GM12878 (cell line): Measurements from ENCODE around the gene SLC6A17. TPM values are rescaled to one million over a fixed set of nuclear protein-coding genes. Genes with fewer than 3 reads are reported as not detected.

Experiments
- ATAC-seq: fragments of 200-7000 bp; cut with Tn5 transposase; 3 replicates; pipeline ENCODE4 v1.9.1; 2020; ENCODE audit warnings: mild to moderate bottlenecking, moderate library complexity
- BruUV-seq: library from RNA; stranded (reverse); fragments of 400-500 nt; replicated peaks from 2 replicates; lab custom pipeline; 2021; lab: Mats Ljungman, UMichigan
- CTCF ChIA-PET: fragments of 300-600 bp; sonication (Branson Sonifier 250); formaldehyde crosslinking; extraction: SDS; loops from one replicate; lab custom pipeline; 2021; ENCODE audit warnings: inconsistent platforms; lab: Yijun Ruan, JAX
- POLR2A ChIA-PET: fragments of 350-600 bp; formaldehyde crosslinking; extraction: SDS; loops from one replicate; lab custom pipeline; 2021; ENCODE audit warnings: inconsistent platforms; lab: Charles Lee
- RAD21 ChIA-PET: fragments of 300-600 bp; sonication (Branson Sonifier 250); formaldehyde crosslinking; loops from one replicate; lab custom pipeline; 2023; ENCODE audit warnings: antibody characterized with exemption; ENCODE audit not compliant: unreplicated experiment; lab: Charles Lee
- SMC1A ChIA-PET: fragments of 300-600 bp; sonication (Branson Sonifier 250); formaldehyde crosslinking; loops from one replicate; lab custom pipeline; 2023; ENCODE audit not compliant: unreplicated experiment, uncharacterized antibody; lab: Charles Lee
- DNase-seq: peaks from one replicate; pipeline ENCODE4 v3.0.0-alpha.2; 2011; ENCODE audit warnings: low read depth, low spot score
- FAIRE-seq: peaks from 3 replicates; lab custom pipeline; 2011; peaks lifted over from hg19 to GRCh38; lab: Jason Lieb, UNC
- H2AFZ ChIP-seq: 2 replicates; pipeline ENCODE4 v1.6.0; 2011; ENCODE audit warnings: low read depth, low read length, control low read depth; ENCODE audit not compliant: control insufficient read depth
- H3K27ac ChIP-seq: 2 replicates; pipeline ENCODE4 v1.5.1; 2011; ENCODE audit warnings: control low read depth; ENCODE audit not compliant: control insufficient read depth, insufficient read depth
- H3K27me3 ChIP-seq, 2 experiments: replicated peaks in 1 of 2; 2 replicates each; pipeline versions ENCODE4 v1.6.0 to v1.6.1; 2011; ENCODE audit warnings: low read length in 1 of 2; ENCODE audit not compliant: control insufficient read depth in 2 of 2, insufficient read depth in 2 of 2
- H3K36me3 ChIP-seq, 2 experiments: 2 replicates each; pipeline ENCODE4 v1.5.1; 2011; ENCODE audit warnings: low read length in 1 of 2; ENCODE audit not compliant: control insufficient read depth in 2 of 2, insufficient read depth in 2 of 2
- H3K4me1 ChIP-seq: 2 replicates; pipeline ENCODE4 v1.6.1; 2011; ENCODE audit warnings: mild to moderate bottlenecking, low read length, moderate library complexity, mixed read lengths; ENCODE audit not compliant: control insufficient read depth, insufficient read depth
- H3K4me2 ChIP-seq: 2 replicates; pipeline ENCODE4 v1.6.0; 2011; ENCODE audit warnings: control low read depth; ENCODE audit not compliant: control insufficient read depth, insufficient read depth
- H3K4me3 ChIP-seq: fragments of 200-600 bp; sonication (generic); 2 replicates; pipeline ENCODE4 v1.5.1; 2016
- H3K79me2 ChIP-seq: 2 replicates; pipeline ENCODE4 v1.6.0; 2011; ENCODE audit warnings: low read length; ENCODE audit not compliant: control insufficient read depth, insufficient read depth
- H3K9ac ChIP-seq: 2 replicates; pipeline ENCODE4 v1.8.0; 2011; ENCODE audit warnings: low read length, control low read depth, mixed read lengths; ENCODE audit not compliant: control insufficient read depth, insufficient read depth
- H3K9me3 ChIP-seq: replicated peaks from 3 replicates; pipeline ENCODE4 v1.5.1; 2011; ENCODE audit warnings: mild to moderate bottlenecking, low read length; ENCODE audit not compliant: control insufficient read depth, insufficient read depth
- H4K20me1 ChIP-seq: 2 replicates; pipeline ENCODE4 v1.6.0; 2011; ENCODE audit not compliant: control insufficient read depth, insufficient read depth
- EED ChIP-seq: sonication (generic); IDR thresholded peaks from 2 replicates; pipeline ENCODE4 v1.6.1; 2016; ENCODE audit warnings: antibody characterized with exemption, low read depth
- FOXK2 ChIP-seq: fragments of 450-650 bp; IDR thresholded peaks from 2 replicates; pipeline ENCODE4 v1.6.1; 2017; ENCODE audit warnings: mild to moderate bottlenecking, moderate library complexity
- POU2F2 ChIP-seq: IDR thresholded peaks from 3 replicates; pipeline ENCODE4 v1.6.1; 2011; ENCODE audit warnings: low read depth, mild to moderate bottlenecking, low read length, borderline replicate concordance
- SMAD5 ChIP-seq: IDR thresholded peaks from 2 replicates; pipeline ENCODE4 v1.6.1; 2016; ENCODE audit warnings: antibody characterized with exemption, low read depth
- SP1 ChIP-seq: IDR thresholded peaks from one replicate; pipeline ENCODE4 v1.6.1; 2011; ENCODE audit warnings: low read depth, low read length
- TCF3 ChIP-seq: IDR thresholded peaks from 2 replicates; pipeline ENCODE4 v1.6.1; 2012; ENCODE audit warnings: low read depth, mild to moderate bottlenecking, low read length, borderline replicate concordance; ENCODE audit not compliant: insufficient read depth
- WGBS: methylation state at CpG from one replicate; pipeline ENCODE4 v1.1.6; 2016; ENCODE audit warnings: low lambda C conversion rate; ENCODE audit not compliant: insufficient replicate concordance, insufficient coverage; ENCODE audit errors: missing lambda C conversion rate; 5-methylcytosine and 5-hydroxymethylcytosine counted together
- in situ Hi-C: fragments of 300-500 bp; cut with MboI; formaldehyde crosslinking; loops from 9 replicates; pipeline ENCODE4 v1.14.3; 2018; ENCODE audit warnings: mixed read lengths
- intact Hi-C: fragments of 100-400 bp; cut with micrococcal nuclease; formaldehyde crosslinking; loops from one replicate; pipeline ENCODE4 v1.14.2; 2022; ENCODE audit not compliant: unreplicated experiment
- polyA plus RNA-seq, 11 experiments: library from polyadenylated mRNA; depleted of rRNA in 4 of 11; unstranded in 6 of 11; stranded (reverse) in 5 of 11; fragments of >200 nt; fragmentation: Nextera tagmentation in 4 of 11; fragmentation: Illumina TruSeq in 1 of 11; extraction: Ambion mirVana in 4 of 11; extraction: Trizol in 1 of 11; gene quantifications; 1 replicate in 1 of 11; 2 replicates in 10 of 11; pipeline versions ENCODE4 v1.2.1 to v1.2.3, GENCODE V29; 2011 to 2016; ENCODE audit warnings: inconsistent platforms in 2 of 11, missing spikeins in 2 of 11, low read depth in 1 of 11
- total RNA-seq, 4 experiments: library from RNA; depleted of rRNA in 3 of 4; stranded (reverse); fragments of >200 nt in 3 of 4; fragmentation: Illumina TruSeq in 1 of 4; extraction: Trizol in 1 of 4; gene quantifications; 2 replicates each; pipeline versions ENCODE4 v1.2.1 to v1.2.3, GENCODE V29; 2013 to 2021
- TF ChIP-seq, protein P1 (sequence below): IDR thresholded peaks from 2 replicates; pipeline ENCODE4 v1.6.1; 2012; ENCODE audit warnings: improper control_type of control experiment, low read depth, low read length; ENCODE audit not compliant: insufficient replicate concordance

Gene SLC6A17
- total and polyA plus RNA-seq, 10 of the 15 experiments (the other 5 are each of a cell fraction or from before 2014, with no cell fraction given) = not detected

DNA sequence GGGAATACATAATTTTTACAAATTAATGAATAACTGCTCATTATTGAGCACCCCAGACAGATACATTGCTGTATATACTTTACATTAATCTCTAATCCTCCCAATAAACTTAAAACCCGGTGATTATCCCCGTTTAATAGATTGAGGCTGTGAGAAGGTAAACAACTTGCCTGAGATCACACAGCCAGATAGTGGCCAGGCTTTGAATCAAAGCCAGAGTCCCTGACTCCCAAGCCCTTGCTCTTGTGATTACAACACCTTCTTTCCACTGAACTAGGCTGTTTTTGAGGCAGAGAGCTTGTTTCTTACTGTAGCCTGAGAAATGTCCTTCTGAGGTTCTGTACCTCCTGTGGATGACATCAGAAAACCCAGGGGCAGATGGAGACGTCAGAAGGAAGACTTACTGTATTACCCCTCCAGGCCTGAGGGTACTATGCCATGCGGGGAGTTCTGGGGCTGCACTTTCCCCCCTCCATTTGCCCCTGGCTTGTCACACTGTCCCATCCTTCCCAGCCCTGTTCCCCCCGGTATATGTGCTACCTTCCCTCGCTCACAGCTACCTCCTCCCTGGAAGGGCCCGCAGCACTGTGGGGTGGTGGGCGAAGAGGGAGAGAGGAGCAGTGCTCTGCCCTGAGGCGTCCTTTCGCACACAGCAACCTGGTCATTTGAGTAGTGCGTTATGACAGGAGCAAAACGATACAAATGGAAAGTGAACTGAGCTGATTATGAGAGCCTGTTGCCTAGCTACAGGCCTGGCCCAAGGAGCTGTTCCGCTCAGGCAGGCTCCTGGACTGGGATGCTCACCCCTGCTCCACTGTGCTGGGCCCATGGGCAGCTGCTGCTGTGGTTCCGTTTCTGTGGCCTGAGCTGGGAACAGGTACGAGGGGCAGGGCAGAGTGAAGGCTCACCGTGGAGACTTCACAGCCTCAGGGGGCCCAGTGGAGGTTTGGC is 64.4 kb downstream of the SLC6A17 start:
- H3K4me1 ChIP-seq = no peaks in the 10 kb centered on the region; the same call in 1 of the 2 replicates
- RAD21 ChIA-PET = interaction anchor here (0.8 to 3.0 kb wide), 9 partner anchors 12 to 245 kb away, joined by 3 to 15 read pairs (median 4); no protein-coding TSS in a partner anchor
- 35% methylated on average over 16 of the region's 16 CpGs for WGBS
- H3K9me3 ChIP-seq = no peaks in the 10 kb centered on the region
- TF ChIP-seq SP1 (no peak), TCF3 (no peak), EED (no peak), SMAD5 (no peak), FOXK2 (no peak), POU2F2 (no peak)
- TF ChIP-seq, protein P1, sequence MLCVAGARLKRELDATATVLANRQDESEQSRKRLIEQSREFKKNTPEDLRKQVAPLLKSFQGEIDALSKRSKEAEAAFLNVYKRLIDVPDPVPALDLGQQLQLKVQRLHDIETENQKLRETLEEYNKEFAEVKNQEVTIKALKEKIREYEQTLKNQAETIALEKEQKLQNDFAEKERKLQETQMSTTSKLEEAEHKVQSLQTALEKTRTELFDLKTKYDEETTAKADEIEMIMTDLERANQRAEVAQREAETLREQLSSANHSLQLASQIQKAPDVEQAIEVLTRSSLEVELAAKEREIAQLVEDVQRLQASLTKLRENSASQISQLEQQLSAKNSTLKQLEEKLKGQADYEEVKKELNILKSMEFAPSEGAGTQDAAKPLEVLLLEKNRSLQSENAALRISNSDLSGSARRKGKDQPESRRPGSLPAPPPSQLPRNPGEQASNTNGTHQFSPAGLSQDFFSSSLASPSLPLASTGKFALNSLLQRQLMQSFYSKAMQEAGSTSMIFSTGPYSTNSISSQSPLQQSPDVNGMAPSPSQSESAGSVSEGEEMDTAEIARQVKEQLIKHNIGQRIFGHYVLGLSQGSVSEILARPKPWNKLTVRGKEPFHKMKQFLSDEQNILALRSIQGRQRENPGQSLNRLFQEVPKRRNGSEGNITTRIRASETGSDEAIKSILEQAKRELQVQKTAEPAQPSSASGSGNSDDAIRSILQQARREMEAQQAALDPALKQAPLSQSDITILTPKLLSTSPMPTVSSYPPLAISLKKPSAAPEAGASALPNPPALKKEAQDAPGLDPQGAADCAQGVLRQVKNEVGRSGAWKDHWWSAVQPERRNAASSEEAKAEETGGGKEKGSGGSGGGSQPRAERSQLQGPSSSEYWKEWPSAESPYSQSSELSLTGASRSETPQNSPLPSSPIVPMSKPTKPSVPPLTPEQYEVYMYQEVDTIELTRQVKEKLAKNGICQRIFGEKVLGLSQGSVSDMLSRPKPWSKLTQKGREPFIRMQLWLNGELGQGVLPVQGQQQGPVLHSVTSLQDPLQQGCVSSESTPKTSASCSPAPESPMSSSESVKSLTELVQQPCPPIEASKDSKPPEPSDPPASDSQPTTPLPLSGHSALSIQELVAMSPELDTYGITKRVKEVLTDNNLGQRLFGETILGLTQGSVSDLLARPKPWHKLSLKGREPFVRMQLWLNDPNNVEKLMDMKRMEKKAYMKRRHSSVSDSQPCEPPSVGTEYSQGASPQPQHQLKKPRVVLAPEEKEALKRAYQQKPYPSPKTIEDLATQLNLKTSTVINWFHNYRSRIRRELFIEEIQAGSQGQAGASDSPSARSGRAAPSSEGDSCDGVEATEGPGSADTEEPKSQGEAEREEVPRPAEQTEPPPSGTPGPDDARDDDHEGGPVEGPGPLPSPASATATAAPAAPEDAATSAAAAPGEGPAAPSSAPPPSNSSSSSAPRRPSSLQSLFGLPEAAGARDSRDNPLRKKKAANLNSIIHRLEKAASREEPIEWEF = no peak
- peaks cover 0 to 14% of the 10 kb centered on the region in 2 experiments; a peak in 1 of 4 replicates for H3K27me3 ChIP-seq
- H3K27ac ChIP-seq = no peak overlapping the region
- in situ Hi-C loops (no loop called here), intact Hi-C loops (no loop called here)
- SMC1A ChIA-PET = interaction anchor here (1.1 to 17.8 kb wide), 7 partner anchors 10 to 134 kb away, joined by 3 to 524 read pairs (median 3); no protein-coding TSS in a partner anchor
- POLR2A ChIA-PET = interaction anchor here (0.9 to 1.6 kb wide), 4 partner anchors 24 to 95 kb away, joined by 3 to 6 read pairs (median 4); no protein-coding TSS in a partner anchor
- FAIRE-seq (no peak), ATAC-seq (no peak), DNase-seq (no peak)
- H4K20me1 ChIP-seq = no peaks in the 10 kb centered on the region
- no peak overlapping the region for H2AFZ ChIP-seq
- no peak overlapping the region for H3K9ac ChIP-seq
- BruUV-seq = no TSS peak
- no peaks in the 10 kb centered on the region for H3K36me3 ChIP-seq
- no peaks in the 10 kb centered on the region for H3K79me2 ChIP-seq
- no peak overlapping the region for H3K4me2 ChIP-seq
- CTCF ChIA-PET = interaction anchor here (0.5 to 18.8 kb wide), 9 partner anchors 10 to 246 kb away, joined by 3 to 753 read pairs (median 4); no protein-coding TSS in a partner anchor
- no peak overlapping the region for H3K4me3 ChIP-seq
